Right lung (tissue), 5 donors: Measurements from ENCODE around the gene RPS21. TPM values are rescaled to one million over a fixed set of nuclear protein-coding genes. Genes with fewer than 3 reads are reported as not detected.
"Not testable (repeated sequence)": the region's sequence is repeated elsewhere in the genome, so short reads cannot be mapped to it uniquely, and the experiment has no call there.

ENCODE experiments used
- DNase-seq, 2 donors: peaks; one replicate each; pipeline ENCODE4 v3.0.0-alpha.2; 2013
- polyA plus RNA-seq, 5 donors: library from polyadenylated mRNA; unstranded; fragments of 120-200 nt; gene quantifications; one replicate each; pipeline versions ENCODE4 v1.2.1 to v1.2.3, GENCODE V29; 2013; ENCODE audit warnings: inconsistent platforms in 1 of 5, low replicate concordance in 1 of 5; ENCODE audit not compliant: insufficient read length in 5 of 5, insufficient read depth in 1 of 5

The RPS21 gene
- polyA plus RNA-seq, 5 donors = 870 to 1,387 (median 940) TPM

DNA sequence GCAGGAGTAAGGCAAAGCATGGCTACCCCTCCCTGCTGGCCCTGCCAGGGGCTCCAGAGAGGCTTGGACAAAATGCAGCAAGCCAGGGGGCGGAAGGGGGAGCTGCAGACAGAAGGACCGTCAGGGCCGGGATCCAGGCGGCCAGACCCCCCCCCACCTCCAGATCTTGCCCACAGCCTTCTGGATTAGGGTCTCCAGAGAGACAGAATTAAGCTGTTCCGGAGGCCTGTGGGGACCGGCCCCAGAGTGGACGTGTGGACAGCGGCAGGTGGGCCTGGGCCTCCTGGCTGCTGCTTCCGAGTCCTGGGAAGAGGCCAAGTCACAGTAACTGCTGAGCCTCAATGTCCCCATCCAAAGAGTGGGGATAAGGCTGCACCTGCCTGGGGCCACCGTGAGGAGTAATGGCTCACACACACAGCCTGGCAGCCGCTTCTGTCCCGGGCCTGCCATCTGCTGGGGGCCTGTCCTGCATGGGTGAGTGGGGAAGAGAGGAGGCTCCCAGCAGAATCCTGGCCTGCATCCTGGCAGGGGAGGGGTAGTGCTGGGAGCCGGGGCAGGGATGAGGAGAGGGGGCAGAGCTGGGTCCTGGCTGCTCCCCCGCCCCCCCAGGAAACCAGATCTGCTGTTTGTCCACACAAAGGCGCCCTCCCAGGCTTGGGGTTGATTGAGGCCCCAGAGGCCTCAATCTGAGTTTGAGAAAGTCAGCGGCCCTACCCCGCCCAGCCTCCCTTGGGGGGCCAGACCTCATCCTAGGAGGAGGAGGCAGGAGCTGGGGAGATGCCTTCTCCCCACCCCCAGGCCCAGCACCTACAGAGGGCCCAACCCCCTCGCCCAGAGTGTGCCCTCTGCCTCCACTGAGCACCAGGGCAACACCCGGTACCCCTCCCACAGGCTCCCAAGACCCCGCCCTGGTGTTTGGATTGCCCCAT is 23.6 kb upstream of the RPS21 start:
- DNase-seq = no peak

DNA sequence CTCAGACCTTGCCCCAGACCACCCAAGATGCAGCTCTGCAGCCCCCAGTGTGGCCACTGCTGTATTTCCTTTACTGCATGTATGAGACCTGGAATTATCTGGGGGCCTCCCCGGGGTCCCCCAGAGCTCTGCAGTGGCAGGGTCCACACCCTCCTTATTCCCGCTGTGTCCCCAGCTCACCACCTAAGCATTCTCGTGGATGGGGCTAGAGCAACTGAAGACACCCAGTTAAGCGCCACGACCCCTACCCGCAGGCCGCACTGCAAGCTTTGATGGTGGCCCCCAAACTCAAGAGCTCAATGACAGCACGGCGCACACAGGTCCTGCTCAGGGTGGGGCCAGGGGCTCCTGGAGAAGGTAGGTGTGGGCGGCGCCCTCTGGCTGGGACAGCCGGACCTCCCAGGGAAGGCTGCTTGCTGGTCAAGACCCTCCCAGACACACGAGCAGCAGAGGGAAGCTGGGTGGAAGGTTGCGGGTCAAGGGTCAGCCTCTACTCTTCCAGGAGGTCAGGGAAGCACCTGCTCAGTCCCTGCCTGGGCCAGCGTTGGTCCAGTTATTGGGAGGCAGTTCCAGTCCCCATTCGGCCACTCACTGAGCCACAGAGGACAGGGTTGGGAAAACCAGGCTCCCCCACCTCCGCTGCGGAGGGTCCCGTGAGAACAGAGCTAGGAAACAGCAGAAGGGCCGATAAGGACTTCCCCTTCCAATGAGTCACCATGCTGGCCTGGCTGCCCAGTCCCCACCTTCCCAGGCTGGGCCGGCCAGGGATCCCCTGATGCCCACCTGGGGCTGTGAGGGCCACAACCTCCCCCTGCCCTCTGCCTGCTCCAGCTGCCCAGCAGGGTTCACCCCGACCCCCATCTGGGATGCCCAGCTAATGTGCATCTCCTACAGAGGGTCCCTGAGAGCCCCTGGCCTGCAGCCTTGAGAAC is 22.7 kb upstream of the RPS21 start:
- DNase-seq = no peak

DNA sequence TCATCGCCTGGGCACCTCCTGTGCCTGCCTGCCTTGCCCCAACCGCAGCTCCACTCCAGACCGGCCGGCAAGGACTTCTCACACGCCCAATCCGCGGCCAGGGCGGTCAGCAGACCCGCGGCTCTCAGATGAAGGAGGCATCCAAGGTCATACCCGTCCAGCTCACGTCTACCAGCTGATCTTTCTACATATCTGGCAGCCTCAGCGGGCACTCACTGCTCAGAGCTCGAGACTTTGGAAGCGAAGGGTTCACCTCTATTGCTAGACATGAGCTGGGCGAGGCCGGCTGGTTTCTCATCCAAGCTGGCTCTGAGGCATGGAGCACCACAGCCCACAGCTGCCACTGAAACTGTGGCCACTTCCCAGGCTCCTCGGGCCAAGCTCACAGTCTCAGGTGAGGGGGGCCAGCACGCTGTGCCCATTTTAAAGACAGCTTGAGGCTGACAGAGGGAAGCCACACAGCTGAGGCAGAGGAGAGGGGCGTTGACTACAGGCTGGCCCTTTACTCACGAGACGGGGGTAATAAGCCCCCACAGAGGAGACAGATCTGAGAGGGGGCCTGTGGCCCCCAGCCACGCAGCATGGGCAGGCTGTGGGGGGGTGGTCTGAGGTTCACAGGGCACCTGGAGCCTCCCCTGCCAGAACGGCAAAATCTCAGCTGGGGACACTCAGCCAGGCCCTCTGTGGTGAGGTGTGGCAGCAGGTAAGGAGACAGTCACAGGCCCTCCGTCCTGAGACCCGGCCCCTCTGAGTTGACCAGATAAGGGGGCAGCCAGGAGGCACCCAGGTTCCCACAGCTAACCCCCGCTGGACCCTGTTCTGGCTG is 21.8 kb upstream of the RPS21 start:
- DNase-seq = no peak

DNA sequence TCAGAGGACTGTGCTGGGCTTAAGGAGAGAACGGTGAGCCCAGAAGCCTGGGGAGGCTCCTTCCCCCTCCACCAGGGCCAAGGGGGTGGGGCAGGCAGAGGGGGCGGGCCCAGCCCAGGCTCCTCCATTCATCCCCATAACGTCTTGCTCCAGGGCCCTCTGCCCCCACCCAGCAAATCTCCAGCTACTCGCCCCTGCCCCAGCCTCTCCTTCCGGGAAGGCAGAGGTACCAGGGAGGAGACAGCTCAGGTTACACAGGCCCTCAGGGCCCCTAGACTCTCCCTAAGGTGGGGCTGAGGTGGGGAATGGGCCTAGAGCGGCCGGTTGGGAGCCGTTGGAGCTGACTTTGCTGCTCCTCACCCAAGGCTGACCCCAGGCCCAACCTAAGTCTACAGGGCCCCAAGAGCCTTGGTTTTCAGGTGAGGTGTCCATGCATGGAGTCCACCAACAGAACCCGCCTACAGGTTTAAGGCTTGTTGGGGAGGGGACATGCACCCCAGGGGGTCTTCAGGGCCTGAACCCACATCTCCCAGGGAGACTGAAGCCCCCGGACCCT is 21.0 kb upstream of the RPS21 start:
- no peak for DNase-seq

DNA sequence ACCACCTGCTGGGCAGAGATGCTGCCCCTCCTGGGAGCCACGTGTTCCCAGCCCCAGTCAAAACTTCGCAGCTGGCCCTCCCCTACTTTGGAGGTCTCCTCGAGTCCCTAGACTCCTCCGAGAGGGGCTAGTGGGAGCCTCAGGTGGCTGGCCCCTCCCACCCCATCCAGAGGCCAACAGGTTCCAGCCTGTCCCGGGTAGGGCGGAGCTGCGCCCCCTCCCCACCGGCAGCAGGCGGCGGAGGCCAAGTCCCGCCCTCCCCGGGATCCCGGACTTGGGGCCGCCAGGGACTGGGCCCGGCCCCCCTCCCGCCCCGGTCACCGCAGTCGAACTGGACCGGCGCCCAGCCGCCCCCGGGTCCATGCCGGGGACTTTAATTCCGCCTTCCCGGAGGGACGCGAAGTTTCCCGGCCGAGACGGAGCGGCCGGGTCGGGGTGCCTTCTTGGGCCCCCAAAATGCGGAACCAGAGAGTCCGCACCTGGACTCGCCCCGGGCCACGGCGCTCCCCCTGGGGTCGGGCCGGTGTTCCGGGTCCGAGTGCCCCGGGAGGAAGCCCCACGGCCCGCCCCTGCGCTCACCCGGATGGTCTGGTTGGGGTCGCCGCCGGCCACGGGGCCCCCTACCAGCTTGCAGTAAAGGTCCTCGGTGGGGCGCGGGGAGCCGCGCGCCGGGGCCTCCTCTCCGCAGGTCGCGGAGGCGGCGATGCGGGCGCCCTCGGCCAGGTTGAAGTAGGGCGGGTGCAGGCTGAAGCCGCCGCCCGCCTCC is 20.4 kb upstream of the RPS21 start:
- peak in 1 of 2 donors; percentile 59 for DNase-seq

DNA sequence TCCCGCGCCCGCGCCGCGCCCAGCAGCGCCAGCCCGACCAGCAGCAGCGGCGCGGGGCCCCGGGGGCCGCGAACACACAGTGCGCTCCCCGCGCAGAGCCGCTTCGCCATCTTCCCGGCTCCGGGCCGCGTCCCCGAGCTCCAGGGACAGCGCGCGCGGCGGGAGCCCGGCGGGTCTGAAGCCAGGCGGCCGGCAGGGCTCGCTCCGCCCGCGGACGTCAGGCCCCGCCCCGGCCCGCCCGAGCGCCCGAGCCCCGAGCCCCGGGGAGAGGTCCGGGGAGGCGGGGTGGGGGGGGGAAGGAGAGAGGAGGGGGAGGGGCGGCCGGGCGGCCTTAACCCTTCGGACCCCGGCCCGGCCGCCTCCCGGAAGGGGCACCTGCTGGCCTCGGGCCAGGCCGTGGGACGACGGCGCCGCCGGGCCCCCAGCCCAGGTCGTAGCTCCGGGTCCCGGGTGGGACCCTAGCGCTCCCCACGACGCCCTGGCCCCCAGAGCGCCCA is 19.7 kb upstream of the RPS21 start, which contains the start of gene LAMA5:
TSS of gene LAMA5 (minus strand) at position 177 of the 497 bp plus-strand sequence. CDS start at position 110, 67 bp downstream.
- DNase-seq = no peak

DNA sequence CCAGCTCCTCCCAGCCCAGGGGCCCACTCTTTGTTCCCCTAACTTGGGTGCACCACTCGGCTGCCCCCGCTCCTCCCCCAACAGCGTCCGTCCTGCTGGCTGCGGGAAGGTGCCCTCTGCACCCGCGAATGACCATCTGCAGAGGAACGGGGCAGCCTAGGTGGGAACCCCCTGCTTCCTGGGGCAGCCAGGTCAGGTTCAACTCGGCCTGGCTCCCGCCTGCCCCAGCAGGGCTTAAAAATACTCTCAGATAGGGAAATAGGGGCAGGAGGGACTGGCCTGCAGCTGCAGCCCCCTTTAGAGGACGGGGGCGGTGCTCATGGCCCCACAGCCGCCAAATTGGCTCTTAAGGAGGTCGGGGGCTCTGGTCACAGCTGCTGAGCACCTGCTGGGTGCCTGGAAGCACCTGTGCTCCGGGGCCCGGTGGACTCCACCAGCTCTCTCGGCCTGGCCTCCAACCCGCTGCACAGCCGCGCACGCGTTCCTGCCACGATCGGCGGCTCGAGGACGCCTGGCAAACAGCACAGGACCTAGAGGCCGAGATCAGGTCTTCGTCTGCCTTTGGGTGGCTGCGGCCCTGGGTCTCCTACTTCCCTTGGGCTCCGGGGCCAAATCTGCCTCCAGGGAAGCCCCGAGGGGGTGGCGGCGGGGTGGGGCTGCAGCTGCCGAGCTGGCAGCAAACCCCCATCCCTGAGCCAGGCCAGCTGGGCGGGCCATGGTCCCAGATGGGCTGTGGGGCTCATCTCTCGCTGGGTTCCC is 19.1 kb upstream of the RPS21 start:
- DNase-seq = no peak

DNA sequence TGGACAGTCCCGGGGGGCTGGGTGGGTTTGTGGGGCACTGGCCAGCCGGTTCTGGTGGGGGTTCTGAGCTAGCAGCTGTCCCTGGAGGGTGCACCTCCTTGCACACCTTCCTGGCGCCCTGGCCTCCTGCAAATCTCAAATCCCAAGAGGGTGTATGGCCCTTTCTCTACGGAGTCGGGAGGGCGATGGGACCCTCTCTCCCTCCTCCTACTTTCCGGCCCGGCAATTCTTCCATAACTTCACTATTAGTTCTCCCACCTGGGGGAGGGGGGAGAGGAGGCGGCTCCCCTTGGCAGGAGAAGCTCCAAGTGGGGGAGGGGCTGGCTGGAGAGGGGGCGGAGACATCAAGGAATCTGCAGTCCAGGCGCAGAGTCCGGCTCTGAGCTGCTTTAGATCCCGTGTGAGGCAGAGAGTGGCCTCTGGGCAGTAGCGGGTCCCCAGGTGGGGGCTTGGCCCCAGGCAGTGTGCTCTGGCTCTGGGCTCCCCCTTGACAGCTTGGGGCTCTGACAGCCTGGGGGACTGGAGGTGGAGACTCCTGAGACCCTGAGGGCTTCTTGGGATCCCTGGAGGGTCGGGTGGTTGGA is 18.4 kb upstream of the RPS21 start:
- no peak for DNase-seq

DNA sequence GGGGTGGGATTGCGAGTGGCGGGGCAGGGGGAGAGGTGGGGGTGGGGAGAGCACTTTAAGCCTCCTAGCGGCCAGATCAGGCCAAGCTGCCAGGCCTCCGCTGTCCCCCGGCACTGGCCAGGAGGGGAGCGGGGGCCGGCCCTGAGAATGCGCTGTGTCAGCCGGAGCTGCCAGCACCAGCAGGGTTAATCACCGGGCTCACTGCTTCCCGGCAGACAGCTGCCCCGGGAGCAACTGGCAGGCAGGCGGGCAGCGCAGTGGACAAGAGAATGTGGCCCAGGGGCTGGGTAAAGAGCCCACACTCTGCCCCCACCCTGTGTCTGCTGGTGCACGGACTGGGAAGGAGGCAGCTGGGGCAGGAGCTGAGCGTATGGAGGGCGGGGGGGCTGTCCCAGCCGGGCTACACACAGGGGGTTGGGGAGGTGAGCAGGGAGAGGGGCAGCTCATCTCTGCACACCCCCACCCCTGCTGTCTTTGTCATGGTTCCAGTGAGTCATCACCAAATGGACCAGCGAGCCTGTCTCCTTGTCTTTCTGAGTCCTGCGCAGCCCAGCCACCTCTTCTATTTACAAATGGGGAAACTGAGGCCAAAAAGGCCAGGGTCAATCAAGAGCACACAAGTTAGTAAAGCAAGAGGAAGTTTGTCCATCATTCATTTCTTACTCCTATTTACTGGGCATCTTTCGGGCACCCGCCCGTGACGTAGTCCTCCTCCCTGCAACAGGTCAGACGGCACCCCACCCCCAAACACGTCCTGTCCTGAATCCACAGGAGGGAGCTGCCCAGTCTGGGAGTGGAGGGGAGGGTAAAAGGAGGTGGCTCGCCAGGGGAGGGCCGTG is 17.7 kb upstream of the RPS21 start:
- no peak for DNase-seq

DNA sequence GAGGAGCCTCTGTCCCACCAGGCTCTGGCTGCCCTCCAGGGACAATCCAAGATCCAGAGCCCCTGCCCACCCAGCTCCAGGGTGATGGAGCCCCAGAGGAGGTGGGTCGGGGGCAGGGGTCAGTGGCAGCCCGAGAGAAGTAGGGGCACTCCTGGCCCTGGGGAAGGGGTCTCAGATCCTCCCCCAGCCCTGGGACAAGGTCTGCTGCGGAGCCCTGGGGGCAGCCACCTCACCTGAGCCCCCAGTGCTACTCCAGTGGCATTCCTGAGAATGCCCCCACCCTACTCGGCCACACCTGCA is 17.1 kb upstream of the RPS21 start:
- DNase-seq = no peak

DNA sequence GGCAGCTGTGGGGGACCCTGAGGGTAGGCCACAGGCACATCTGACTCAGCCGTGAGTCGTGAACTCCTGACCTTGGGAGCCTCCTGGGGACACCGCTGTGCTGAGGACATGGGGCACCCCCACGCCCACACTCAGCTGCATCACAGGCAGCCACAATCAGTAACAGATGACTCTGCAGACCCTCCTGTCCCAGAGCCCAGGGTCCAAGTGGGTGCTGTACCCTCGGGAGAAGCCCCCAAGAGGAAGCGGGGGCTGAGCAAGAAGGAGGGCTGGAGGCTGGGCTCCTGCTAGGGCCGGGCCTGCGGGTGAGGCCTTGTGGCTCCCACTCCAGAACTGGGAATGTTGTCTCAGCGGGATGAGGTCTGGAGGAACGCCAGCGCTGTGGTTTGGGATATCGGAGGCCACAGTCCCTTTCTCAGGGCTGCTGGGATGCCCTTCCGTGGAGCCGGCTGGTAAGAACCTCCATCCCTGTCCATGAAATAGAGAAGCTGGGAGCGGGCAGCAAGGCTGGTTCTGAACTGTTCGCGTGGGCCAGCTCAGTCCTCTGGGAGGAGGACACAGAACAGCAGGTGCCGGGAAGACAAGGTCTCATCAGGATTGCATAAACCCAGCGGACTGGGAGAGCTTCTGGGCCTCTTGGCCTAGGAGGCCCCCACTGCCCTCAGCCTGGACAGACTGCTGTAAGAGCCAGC is 16.6 kb upstream of the RPS21 start:
- DNase-seq = no peak

DNA sequence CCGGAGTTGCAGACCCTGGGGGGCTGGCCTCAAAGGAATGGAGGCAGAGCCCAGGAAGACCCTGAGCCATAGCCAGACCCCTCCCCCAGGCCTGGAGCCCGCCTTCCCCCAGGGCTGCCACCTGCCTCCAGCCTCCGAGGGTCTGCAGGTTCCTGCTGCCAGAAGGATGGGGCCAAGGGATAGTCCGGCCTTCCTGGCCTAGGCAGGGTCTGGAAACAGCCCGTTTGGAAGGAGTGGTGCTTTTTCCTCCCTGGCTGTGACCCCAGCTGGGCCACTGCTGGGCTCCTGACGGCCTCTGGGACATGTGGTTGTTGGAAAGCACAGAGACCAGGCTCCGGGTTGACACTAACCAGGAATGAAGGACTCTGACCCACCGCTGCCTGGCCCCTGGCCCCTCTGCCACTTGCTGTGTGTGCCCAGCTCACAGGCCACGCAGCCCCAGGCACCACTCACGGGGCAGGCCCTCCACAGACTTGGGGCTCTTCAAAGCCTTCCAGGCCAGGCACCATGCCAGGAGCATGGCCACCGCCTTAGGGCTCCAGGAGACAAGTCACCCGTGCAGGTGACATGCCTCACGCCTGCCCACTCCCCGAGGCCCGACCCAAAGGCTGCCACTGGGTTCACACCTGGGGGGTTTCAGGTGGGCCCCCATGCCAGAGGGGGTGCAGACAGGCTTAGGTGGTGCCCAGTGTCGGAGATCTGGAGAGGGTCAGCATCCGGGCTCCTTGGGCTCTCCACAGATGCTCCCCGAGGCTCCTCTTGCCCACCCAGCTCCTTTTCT is 15.9 kb upstream of the RPS21 start:
- DNase-seq = no peak

DNA sequence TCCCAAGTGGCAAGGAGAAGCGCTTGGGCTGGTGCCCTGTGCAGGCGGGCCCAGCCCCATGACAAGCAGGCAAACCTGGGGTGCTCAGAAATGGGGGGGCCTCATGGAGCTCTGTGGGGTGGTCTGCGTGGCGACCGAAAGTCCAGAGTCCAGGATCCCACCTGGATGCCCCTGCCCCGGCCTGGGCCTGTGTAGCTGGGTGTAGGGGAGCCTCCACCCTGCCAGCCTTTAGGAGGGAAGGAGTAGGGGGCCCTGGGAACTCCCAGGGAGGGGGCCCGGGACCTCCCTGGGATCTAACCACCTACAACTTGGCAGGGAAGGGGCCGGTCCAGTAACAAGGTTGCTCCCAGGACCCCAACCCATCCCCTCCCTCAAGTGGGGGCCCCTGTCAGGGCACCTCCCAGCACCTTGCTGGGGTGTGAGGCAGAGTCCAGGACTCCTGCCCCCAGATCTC is 15.3 kb upstream of the RPS21 start:
- no peak for DNase-seq

DNA sequence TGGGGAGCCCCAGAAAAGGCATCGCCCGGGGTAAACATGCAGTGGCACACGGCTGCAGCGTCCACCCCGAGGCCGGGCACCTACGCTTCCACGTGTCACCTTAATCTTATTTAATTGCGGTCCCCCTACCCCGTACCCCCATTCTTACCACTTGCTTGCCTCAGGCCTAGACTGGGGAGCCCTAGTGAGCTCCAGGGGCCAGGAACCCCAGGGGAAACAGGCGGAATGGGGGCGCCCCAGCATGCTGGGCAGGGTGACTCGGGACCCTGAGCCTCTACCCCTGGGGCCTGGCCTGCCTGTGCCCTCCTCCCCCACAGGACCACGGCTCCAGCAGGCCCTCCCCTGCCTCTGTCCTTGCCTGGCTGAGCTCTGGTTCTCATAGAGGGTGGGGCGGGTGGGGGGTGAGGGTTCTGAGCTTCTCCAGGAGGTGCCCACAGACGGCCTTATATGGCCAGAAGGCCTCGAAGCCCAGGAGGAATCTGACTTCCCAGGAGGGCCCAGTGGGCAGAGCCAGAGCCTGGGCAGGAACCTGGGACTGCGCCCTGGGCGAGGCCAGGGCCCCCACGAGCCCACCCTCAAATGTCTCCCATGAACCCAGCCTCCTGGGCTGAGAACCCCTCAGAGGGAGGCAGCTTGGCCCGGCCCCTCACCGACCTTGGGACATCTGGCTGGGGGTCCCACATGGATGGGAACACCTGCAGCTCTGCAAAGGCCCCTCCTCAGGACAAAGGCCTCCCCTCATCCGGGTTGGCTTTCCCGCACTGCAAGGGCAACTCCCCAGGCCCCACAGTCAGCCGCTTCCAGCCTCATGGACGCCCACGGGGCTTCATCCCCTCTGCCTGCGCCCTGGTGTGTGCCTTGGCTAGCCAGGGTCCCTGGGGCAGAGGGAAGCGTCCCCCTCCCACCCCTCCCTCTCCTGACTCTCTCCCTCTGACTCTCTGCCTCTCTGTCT is 14.6 kb upstream of the RPS21 start:
- DNase-seq = no peak

DNA sequence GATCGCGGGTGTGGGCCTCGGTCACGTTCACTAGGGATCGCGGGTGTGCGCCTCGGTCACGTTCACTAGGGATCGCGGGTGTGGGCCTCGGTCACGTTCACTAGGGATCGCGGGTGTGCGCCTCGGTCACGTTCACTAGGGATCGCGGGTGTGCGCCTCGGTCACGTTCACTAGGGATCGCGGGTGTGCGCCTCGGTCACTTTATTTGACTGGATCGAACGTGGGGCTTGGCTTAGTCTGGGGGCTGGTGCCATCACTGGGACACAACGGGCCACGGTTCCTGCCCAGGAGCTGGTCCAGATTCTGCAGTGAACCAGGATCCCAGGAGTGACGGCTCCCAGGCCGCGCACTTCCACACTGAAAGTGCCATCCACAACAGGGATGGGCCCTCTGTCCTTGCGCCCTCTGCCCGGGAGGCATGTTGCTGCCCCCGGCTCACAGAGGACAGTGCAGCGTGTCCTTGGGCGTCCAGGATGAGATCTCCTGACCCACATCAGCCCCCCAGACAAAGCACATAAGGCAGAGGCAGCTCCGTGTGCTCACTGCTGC is 13.2 kb upstream of the RPS21 start:
- not testable (repeated sequence) for DNase-seq
